NCI-H2196 (cell line): ENCODE data around the gene A4GALT.
"Not testable (repeated sequence)": the region's sequence is repeated elsewhere in the genome, so short reads cannot be mapped to it uniquely, and the experiment has no call there.

Experiments used
- DNase-seq: peaks from one replicate; lab custom pipeline; 2025; ENCODE audit not compliant: unreplicated experiment; lab: John Stamatoyannopoulos, UW

Gene A4GALT

DNA sequence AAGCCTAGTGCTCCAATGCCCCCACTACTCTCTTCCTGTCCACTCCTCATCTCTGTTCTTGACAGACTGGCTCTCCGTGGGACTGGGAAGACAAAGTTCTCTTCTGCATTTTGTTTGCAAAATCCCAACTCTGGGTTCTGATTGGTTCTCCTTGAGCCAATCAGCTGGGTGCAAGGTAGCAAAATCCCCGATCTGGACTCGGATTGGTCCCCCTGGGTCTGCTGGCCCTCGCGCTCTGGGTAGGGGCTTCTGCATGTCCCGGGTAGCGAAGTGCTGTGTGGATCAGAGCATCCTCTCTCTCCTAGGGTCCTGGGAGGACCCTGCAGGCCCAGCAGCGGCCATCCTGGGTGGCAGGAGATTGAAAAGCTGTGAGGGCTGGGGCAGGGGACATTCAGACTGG is 22.3 kb upstream of the A4GALT start:
- DNase-seq, result no peak

DNA sequence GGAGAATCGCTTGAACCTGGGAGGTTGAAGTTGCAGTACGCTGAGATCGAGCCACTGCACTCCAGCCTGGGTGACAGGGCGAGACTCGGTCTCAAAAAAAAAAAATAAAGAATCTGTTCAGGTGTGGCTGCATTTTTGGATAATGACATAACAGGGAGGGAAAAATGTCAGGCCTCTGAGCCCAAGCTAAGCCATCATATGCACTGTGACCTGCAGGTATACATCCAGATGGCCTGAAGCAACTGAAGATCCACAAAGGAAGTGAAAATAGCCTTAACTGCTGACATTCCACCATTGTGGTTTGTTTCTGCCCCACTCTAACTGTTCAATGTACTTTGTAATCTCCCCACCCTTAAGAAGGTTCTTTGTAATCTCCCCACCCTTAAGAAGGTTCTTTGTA is 19.6 kb upstream of the A4GALT start:
- not testable (repeated sequence) for DNase-seq

DNA sequence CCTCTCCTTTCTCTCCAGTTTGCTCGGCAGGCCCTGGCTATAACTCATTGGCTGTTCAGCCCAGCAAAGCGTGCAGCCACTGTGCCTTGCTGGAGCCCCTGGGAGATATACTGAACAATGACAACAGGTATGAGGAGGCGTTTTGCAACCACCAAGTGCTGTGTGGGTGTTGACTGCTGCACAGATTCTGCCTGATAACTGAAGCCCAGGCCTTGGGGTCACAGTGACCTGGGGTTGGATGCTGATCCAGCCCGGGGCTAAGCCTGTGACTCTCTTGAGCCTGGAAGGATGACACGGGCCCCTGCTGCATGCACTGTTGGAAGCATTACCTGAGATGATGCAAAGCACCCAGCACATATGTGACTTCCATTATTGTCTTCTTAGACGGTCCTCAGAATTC is 13.7 kb upstream of the A4GALT start:
- DNase-seq, result no peak

DNA sequence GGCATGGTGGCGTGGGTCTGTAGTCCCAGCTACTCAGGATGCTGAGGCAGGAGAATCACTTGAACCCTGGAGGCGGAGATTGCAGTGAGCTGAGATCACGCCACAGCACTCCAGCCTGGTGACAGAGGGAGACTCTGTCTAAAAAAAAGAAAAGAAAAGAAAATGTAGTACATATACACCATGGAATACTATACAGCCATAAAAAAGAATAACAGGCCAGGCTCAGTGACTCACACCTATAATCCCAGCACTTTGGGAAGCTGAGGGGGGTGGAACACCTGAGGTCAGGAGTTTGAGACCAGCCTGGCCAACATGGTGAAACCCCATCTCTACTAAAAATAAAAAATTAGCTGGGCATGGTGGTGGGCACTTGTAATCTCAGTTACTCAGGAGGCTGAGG is 12.7 kb upstream of the A4GALT start:
- DNase-seq, result not testable (repeated sequence)

DNA sequence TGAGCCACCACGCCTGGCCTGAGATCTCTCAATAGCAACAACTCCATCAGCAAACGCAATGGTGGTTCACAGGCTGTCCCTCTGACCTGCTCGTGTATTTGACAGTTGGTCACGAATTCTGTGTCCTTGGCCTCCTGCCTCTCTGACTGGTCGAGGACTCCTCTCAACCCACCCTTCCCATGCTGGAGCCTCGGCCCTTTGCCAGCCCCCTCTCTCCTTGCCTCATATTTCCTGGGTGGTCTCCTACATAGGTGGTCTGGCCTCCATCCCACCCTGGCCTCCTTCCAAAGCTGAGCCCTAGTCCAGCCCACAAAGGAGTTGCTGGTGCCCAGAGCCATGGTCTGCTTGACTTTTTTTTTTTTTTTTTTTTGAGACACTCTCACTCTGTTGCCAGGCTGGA is 11.4 kb upstream of the A4GALT start:
- DNase-seq, result no peak

DNA sequence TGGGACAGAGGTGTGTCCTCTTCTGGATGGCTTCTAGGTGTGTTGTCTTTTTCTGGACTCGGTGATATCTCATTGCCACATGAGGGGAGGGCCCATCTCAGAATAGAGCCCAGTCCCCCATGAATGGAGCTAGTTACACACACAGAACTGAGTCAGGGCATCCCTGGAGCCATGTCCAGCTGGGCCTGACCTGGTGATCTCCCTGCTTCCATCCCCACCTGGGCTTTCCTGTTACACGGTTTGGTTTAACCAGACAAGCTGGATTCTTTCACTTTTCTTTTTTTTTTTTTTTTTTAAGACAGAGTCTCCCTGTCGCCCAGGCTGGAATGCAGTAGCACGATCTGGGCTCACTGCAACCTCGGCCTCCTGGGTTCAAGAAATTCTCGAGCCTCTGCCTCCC is 6.1 kb upstream of the A4GALT start:
- DNase-seq, result no peak

DNA sequence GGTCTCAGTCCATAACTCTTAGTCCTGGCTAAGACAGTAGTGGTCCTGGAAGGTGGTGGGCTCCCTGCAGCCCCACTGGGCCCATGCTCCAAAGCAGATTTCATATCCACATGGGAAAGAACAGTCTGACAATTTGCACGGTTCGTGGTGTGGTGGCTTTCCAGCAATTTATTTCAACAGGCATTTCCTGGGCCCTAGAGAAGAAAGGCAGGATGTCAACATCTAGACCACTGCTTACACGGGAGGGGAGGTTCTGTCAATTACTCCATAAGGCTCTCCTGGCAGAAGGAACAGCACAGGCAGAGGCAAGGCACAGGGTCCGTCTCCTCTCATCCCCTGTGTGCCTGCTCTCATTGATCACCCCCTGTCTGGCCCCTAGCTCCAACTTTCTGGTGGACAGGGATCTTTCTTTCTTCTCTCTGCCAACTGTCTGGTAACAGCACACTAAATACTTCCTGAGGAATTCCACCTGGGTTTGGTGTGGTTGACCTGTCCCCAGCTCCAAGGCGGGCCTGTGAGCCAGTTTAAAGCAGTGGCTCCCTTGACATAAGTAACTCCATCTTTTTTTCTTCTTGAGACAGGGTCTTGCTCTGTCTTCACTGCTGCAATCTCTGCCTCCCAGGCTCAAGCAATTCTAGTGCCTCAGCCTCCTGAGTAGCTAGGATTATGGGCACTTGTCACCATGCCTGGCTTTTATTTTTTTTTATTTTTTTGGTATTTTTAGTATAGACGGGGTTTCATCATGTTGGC is 5.1 kb upstream of the A4GALT start:
- no peak for DNase-seq

DNA sequence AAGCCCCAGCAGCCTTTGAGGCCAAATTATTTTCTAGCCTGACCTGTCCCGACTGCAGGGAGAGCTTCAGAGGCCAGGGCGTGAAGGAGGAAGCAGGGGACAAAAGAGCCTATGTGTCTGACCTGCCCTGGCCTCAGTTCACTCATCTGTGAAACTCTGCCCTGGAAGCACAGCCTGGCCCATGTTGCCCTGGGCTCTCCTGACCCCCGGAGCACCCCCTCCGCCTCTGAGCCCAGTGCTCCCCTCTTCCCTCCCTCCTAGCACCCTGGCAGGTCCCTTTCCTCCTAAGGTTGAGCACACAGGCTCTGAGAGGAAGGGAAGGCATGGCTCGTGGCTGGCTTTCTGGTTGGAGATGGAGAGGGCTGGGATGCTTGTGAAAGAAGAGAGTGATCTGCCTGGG is 3.4 kb upstream of the A4GALT start:
- no peak for DNase-seq

DNA sequence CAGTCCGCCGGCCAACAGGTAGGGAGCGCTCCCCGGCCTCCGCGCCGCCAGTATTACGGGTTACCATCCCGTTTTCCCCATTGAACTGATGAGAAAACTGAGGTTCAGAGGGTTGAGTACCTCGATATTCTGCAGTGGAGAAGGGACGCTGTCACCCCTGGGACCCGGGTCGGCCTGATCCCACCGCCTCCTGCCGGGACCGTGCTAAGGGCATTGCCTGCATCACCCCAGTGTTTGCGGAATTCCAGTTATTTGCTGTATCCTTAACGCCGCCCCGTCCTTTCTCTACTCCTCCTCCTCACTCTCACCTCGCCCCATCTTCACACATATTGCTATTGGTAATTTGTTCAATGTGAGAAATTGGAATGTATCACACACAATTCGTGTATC is 370 bp upstream of the A4GALT start:
- no peak for DNase-seq

DNA sequence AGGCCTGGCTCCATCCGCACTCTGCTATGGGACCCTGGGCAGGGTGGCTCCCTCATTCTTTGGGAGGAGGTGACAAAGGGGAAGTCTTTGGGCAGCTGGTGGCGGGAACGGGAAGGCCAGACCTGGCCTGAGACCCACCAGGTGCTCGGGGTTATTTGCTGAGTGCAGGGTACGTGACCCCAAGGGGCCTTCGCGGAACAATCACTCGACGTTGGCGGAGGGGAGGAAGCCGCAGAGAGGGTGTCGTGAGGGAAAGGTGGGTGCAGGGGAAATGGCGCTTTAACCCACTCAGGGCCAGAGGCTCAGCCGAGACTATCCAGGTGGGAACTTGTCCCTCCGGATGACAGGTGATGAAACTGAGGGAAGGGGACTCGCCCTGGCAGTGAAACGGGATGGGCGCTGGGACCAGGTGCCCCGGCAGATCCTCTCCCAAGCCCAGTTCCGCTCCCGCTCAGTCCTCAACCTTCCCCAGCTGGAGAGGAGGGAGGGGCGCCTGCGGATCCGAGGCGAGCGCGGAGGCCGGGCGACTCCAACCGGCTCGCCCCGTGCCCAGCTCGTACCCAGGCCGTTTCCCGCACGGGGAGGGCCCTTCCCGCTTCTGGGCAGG is 911 bp downstream of the A4GALT start:
- DNase-seq, result no peak

DNA sequence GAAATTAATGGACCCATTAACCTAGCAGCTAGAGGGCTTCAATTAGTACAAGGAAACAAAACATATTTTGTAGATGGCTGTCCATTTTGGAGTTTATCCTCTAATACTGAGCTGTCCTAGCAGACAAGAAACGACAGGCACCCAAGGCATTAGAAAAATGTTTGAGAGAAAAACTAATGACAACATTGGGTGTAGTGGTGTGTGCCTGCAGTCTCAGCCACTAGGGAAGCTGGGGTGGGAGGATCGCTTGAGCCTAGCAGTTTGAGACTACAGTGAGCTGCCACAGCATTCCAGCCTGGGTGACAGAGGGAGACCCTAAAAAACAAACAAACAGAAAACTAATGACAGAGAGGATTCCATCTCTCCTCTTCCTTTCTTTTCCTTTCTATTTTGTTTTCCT is 1.5 kb downstream of the A4GALT start:
- no peak for DNase-seq

DNA sequence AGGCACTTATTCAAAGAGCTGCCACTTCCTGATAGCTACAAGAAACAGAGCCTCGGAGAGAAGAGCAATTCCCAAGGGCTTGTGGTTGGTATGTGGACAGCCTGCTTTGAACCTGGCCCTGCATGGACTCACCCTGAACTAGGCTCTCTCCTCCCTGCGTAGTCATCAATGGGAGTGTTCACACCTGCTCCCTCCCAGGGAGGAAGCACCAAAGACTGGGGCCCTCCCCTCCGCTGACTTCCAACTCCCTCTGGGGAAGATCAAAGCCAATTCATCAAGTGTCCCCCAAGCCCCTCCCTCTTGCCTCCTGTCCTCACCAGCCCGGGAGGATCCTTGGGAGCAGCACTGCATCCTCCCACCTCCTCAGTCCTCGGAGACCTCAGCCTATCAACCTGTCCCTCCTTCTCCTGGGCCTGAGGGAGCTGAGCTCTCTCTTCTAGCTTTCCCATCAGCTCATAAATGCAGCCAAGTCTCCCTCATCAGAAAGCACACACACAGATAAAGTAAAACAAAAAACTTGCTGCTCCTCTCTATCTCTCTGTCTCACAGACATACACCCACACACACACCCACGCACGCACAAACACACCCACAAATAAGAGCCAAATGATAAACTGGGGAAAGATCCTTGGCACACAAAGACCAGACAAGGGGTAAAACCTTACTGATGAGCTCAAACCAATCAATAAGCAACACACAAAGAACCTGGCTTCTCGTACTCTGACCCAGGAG is 3.3 kb downstream of the A4GALT start:
- peak; percentile 61 for DNase-seq

DNA sequence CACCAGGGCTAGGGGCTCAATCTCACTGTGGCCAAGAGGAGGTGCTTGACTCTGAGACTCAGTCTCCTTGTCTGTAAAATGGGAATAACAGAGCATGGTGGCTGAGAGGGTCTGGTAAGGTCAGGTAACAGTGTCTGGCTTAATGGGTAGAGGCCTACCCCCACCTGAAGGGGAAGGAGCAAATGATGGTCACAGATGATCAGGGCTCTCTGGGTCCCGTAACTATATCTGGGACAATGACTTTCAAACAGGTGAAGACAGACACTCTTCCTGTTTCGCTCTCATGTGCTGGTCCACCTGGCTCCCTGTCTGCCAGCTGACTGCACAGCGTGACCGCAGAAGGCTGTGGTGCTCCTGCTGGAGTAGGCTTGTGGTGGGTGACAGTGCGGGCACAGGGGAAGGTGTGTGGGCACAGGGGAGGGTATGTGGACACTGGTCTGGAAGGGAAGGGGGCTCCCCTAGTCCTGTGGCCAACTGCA is 4.0 kb downstream of the A4GALT start:
- DNase-seq, result peak; percentile 35

DNA sequence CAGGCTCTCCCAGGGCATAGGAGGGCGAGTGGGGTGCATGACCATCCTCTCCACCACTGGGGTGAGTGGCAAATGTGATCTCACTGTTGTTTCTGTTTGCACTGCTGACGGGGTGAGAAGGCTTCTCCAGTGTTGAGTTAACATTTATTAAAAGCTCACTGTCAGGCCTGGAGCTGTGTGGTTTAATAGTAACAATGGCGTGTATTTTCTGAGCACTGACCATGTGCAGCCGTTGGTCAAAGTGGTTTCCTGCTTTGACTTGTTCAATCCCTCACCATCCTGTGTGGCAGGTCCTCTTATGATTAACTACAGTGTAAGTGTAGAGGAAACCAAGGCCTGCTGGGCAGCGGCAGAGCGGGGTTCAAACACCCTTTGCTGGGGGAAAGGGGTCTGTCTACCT is 4.4 kb downstream of the A4GALT start:
- DNase-seq, result no peak

DNA sequence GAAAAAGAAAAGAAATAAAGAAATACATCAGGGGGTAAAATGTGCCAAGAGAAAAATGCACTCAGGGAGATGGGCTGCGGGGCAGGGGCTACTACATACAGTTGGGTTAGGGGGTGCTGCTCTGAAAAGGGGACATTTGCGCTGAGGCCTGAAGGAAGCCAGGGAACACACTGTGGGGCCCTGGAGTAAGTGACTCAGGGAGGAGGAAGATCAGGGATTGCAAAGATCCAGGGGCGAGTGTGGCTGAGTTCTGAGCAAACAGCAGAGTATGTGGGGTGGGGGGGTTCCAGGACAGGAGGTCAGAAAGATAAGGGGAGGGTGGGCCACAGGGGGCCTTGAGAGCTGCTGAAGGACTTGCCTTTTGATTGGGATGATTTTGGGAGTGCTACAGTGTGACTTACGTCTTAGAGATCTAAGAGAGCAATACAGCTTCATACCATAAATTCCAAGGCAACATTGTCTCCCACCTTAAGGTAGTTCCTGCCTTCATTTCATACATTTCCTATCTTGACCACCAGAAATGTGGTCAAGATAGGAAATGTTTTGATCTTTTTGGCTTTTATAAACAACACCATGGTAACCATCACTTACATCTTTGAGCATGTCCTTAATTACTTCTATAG is 5.8 kb downstream of the A4GALT start:
- no peak for DNase-seq

DNA sequence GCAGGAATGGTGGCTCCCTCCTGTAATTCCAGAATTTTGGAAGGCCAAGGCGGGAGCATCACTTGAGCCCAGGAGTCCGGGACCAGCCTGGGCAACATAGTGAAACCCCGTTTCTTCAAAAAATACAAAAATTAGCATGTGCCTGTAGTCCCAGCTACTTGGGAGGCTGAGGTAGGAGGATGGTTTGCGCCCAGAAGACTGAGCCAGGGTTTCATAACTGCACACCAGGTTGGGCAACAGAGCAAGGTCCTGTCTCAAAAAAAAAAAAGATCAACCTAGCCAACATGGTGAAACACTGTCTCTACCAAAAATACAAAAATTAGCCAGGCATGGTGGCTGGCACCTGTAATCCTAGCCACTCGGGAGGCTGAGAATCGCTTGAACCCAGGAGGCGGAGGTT is 6.4 kb downstream of the A4GALT start:
- DNase-seq, result no peak

DNA sequence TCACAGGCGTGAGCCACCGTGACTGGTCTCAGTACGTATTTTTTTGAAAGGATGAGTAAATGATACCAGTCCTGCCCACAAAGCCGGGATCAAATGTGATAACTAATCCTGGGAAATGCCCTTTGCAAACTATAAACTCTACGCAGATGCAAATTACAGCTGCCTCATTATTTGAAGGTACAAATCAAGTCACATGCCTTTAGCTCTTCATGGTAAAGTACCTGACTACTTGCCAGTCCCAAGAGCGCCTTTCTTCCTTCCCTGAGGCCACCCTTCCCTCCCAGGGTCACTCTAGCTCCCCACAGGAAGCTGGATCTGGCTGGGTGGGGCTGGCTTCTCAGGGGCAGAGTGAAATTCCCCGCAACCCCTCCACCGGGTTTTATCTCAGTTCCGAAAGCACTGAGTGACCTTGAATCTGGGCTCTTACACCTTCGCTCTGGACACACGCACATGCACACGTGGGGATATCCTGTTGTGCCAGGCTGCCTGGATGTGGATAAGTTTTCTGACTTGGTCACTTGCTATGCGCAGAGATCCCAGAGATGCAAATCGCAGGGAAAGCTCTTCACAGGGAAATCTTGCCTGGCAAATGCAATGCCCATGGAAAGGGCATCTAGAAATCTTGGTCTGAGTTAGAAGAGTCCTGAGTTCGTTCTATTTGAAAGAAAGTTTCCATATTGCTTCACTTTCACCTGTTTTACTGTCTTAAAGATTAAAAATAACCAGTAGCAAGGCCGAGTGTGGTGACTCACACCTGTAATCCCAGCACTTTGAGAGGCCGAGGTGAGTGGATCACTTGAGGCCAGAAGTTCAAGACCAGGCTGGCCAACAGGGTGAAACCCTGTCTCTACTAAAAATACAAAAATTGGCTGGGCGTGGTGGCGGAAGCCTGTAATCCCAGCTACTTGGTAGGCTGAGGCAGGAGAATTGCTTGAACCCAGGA is 8.5 kb downstream of the A4GALT start:
- DNase-seq, result no peak

DNA sequence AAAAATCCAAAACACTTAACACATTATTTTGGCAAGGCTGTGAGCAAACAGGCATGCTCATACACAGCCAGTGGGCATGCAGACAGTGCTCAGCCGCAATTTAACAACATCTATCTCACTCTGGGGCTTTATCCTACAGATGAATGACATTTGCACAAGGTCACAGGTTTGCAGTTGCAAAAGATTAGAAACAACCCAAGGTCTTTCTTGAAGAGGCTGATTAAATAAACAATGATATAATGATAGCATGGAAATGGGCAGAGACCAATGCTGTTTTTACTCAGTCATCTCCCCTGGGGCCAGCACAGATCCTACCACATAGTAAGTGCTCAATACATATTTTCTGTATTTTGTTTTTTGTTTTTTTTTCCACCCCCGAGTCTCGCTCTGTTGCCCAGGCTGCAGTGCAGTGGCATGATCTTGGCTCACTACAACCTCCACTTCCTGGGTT is 9.4 kb downstream of the A4GALT start:
- DNase-seq, result no peak

DNA sequence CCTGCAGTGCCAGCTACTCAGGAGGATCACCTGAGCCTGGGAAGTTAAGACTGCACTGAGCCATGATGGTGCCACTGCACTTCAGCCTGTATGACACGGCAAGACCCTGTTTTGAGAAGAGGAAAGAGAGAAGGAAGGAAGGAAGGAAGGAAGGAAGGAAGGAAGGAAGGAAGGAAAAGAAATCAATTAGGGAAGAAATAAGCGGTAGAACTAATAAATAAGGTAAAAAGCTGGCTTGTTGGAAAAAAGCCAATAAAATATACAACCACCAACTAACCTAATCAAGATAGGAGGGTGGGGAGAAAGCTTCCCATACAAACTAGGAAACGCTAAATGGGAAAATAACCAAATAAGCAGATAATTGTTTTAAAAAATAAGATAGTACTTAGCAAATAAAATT is 12.3 kb downstream of the A4GALT start:
- no peak for DNase-seq

DNA sequence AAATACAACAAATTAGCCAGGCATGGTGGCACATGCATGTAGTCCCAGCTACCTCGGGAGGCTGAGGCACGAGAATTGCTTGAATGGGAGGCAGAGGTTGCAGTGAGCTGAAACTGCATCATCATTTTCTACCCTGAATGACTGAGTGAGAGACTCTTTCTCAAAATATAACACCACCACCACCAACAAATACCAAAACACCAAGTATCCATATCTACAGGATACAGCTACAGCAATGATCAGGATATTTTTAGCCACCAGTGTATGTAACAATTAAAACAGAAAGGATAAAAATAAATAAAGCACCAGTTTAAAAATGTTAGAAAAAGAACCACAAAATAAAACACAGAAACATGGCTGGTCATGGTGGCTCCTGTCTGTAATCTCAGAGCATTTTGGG is 13.2 kb downstream of the A4GALT start:
- DNase-seq, result no peak

DNA sequence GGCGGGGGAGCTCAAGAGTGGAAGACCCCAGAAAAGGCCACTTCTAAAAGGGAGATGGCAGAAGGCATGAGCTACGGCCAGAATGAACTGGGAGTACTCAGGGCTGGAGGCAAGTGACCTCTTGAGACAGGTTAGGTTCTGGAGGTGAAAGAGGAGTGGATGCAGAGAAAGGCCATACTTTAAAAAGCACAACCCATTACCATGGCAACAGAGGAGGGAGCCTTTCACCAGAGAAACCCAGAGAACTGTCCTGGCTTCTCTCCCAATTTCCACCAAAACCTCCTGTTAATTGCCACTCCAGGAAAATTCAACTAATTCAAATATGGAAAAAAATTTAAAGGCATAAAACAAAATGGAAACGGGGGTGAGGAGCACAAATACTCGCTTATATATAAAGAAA is 15.8 kb downstream of the A4GALT start:
- peak; percentile 42 for DNase-seq
